ENCODE results near the gene ZCCHC2.
A peak's percentile ranks its signal among the peaks of the same experiment; 100 is the strongest.

The ZCCHC2 gene

DNA sequence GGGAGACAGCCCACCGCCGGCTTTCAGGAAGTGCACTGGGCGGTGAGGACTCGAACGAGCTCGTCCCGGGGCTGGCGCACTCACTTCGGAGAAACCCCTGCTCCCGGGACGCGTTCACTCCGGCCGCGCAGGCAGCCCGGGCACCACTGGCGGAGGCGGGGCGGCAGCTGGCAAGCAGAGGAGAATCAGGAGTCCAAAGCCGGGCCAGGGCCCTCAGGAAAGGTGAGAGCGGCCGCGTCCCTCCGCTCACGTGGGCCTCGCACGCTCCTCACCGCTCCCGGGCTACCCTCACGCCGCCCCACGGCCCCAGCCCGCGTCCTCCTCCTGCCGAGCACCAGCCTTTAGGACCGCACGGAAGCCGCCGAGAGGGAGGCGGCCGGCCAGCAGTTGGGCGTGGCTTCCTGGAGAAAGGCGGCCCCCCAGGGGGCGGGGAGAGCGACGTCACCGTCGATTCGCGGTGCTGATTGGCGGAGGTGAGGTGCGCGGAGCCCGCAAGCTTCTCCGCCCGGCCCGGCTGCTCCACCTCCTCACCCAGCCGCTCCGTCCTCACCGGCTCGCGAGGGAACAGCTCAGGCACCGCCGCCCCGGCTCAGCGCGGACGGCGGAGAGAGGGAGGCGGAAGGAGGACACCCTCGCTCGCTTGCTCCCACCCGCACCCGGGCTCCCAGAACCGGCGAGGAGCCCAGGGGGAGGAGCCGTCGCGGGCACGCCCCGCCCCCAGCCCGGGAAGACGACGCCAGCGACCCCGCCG lies at the start of gene ZCCHC2:
TSS of gene ZCCHC2 (plus strand) at position 522 of the 751 bp plus-strand sequence. CDS start 400 bp downstream, outside the sequence.
- peak; percentile 76 for DNase-seq

DNA sequence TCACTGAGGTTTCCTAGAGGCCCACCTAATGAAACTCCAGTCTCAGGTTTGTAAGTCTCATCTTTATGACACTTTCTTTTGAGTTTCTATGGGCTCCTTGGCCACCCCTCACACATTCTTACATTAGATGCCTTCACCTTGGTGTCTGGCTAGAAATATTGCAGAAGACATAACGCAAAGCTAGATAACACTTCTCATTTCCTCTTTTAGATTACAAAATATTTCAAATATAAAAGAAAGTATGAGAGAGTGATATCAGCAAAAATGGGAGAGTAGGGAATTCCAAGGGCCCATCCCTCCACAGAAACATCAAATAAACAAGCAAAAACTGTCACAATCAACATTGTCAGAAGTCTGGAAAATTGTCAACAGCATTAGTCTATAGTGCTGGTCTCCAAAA lies 43.3 kb upstream of the ZCCHC2 start:
- DNase-seq = no peak

DNA sequence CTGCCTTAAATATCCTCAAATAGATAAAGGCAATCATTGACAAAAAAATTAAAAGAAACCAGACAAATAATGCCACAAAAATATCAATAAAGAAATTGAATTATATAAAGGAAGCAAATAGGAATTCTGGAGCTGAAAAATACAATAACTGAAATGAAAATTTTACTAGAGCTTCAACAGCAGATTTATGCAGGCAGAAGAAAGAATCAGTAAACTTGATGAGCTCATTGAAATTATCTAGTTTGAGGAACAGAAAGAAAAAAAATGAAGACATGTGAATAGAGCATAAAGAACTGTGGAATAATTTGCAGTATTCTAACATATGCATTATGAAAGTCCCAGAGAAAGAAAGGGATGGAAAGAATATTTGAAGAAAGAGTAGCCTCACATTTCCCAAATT lies 41.9 kb upstream of the ZCCHC2 start:
- DNase-seq = no peak

DNA sequence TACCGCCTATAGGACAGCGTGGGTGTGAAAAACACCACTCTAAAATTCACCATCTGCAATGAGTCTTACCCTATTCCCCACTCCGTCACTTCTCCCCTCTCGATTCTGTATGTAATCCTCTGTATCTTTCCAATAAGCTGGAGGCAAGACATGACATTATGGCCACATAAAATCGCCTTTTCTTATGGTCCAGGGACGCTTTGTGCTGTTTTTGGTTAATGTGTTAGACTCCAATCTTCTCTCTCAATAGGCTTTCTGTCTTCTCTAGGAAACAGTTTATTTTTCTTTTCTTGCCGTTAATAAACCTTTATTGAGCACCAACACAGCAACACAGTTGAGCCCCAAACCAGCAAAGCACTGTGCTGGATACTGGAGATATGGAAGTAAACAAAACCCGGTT lies 37.9 kb upstream of the ZCCHC2 start:
- no peak for DNase-seq

DNA sequence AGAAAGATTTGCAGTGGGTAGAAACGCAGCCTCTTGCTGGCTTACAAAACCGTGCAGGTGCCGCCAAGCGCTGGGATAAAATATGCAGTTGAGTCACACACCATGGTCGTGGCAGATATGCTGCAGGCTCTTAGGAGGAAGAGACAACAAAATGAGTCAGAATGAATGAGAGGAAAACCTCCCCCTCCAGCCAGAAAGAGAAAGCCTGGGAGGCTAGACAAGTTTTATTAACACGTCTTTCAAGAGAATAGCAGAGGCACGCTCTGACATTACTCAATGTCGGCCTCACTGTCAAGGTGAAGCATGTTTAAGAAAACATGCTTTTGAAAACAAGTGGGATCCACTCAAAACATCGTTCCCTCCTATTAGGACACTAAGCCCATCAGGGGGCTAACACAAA lies 37.1 kb upstream of the ZCCHC2 start:
- no peak for DNase-seq

DNA sequence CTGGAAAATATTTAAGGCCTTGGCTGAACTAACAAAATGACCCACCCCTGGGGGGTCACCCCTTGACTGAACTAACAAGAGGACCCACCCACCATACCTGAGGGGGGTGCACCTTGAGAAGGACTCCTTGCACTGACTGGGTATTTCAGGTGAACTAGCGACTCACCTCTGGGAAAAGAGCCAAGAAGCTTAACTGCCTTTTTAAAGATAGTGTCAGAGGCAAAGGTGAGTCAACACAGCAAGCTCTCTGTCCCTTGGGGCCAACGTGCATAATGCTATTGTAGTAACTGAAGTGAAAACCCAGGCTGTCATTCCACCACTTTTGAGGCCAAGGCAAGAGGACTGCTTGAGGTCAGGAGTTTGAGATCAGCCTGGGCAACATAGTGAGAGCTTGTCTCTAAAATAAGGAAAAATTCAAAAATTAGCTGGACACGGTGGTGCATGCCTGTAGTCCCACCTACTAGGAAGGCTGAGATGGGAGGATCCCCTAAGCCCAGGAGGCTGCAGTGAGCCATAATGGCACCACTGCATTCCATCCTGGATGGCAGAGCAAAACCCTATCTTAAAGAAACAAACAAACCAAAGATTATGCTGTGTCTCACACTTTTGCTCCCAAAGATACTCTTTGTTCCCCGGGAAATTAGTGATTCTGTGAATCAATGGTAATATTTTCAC lies 36.4 kb upstream of the ZCCHC2 start:
- no peak for DNase-seq

DNA sequence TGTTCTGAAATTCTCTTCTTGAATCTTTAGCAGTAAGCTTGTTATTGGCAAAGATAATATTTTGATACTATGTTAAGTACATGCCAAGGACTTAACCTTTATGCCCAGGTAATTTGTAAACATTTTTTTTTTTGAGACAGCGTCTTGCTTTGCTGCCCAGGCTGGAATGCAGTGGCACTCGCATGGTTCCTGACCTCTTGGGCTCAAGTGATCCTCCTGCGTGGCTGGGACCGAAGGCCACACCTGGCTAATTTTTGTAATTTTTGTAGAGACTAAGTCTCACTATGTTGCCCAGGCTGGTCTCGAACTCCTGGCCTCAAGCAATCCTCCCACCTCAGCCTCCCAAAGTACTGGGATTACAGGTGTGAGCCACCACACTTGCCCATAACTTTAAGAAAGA lies 35.7 kb upstream of the ZCCHC2 start:
- DNase-seq = no peak

DNA sequence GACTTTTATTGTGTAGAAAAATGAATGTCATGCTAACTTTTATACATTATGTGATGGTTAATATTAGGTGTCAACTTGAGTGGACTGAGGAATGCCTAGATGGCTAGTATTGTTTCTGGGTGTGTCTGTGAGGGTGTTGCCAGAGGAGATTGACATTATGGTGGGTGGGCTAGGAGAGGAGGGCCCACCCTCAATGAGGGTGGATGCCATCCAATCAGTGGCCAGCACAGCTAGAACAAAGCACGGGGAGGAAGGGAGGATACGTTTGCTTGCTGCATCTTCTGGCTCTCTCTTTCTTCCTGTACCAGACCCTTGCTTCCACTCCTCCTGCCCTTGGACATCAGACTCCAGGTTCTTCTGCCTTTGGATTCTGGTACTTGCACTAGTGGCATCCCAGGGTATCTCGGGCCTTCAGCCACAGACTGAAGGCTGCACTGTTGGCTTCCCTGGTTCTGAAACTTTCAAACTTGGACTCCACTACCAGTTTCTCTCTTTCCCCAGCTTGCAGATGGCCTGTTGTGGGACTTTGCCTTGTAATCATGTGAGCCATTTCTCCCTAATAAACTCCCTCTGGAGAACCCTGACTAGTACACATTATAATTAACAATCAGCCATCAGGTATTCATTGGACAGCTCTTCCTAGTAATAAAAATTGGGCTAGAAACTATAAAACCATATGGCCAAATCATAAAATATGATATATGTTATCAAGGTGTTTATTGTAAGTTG lies 31.7 kb upstream of the ZCCHC2 start:
- no peak for DNase-seq

DNA sequence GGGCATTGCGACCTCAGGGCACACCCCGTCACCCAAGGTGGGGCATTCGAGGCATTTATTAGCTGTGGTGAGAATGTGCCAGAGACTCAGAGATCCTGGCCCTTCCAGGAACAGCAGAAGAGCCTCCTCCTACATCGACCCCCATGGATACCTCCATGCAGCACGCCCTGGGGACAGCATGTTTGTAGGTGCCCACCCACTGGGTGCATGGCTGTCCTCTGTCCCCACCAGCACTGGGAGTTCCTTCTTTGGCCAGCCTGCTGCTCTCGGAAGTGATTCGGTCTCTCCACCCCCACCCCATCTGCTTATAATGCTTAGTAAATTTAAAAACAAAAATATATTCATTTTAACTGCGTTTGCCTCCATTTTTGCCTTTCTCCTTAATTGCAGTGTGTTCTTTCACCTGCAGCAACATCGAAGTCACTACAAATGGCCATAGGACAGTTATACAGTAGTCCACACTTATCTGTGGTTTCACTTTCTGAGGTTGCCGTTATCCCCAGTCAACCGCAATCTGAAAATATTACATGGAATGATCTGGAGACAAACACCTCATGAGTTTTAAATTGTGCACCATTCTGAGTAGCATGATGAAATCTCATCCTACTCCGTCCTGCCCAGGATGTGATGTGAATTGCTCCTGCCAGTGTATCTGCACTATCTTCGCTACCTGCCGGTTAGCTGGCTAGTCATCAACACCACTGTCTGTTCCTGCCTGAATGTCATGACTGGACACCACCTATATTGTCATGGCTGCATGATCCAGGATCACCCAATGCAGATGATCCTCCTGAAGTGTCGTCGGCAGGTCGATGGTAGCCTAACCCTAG lies 29.6 kb upstream of the ZCCHC2 start:
- DNase-seq = no peak

DNA sequence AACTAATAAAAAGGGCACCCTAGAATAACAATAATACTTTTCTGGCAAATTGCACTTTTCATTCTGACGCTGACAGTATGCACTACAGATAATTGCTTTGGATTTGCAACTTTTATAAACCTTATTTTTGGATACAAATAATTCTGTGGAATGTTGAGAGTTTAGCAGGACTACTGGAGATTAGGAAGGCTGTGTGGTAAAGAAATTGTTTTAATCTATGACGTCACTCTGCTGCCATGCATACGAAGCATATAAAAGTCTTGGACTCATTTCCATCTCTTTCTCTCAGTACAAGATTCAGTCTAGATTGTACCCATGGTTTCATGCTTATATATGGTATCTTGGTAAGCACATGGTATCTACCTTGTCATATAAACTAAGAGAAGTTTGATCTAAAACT lies 28.1 kb upstream of the ZCCHC2 start:
- no peak for DNase-seq

DNA sequence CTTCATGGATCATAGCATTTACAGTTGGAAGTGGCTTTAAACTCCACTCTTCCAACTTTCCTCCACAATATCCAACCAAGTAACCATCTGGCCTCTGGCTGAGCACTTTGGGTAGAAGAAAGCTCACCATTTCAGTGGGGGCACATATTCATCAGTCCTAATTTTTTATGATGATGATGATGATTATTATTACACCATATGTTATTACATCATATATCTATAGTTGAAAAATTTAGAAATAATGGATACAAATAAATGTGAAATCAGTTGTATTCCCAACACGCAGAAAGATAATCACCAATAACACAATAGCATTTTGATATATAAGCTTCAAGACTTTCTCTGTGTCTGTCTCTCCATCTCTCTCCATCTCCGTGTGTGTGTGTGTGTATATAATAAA lies 26.6 kb upstream of the ZCCHC2 start:
- DNase-seq = no peak

DNA sequence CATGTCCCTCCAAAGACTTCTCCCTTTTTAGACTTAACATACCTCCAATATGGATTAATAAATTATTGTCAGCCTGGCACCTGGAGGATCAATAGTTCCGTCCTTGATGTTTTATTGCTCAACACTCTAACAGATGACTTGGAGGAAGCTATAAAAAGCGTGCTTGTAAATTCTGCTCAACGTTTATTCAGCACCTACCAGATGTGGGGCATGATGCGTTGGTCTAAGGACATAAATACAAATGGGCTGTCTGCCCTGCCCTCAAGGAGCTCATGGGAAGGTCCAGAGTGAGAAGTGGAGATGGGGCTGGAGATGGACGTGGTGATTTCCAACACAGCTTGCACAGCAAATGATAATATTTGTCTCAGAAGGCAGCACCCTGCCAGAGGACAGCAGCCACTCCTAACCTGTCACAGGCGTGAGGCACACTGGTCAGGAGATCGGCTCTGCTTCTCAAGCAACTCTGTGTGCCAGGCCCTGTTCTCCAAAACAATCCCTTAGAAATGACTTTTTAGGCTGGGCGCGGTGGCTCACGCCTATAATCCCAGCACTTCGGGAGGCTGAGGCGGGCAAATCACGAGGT lies 25.5 kb upstream of the ZCCHC2 start:
- DNase-seq = no peak

DNA sequence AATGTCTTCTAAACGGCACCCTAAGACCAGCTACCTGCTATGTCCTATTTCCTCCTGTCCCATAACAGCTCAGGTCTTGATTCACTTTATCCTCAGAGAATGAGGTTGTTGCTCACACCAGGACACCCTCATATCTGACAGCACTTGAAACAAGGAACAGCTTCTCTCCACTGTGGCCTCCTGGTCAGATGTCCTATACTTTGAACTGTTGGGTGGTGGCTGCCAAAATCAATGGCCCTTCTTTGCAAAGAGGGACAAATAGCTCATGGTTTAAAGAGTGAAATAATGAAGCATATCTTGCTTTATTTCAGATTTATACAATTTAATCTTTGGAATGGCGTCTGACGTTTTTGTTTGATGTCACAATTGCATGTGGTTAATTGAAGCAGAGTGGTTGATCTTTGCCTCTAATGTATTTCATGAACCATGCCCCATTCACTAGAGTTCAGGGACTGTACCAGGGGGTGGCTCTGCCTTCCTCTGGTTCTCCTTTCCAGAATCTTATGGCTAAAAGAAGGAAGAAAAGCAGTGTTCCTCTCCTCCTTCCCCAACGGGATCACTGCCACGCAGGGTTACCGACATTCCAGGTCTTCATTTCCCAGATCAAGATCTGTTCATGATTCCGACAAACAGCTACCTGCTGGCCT lies 24.1 kb upstream of the ZCCHC2 start:
- no peak for DNase-seq

DNA sequence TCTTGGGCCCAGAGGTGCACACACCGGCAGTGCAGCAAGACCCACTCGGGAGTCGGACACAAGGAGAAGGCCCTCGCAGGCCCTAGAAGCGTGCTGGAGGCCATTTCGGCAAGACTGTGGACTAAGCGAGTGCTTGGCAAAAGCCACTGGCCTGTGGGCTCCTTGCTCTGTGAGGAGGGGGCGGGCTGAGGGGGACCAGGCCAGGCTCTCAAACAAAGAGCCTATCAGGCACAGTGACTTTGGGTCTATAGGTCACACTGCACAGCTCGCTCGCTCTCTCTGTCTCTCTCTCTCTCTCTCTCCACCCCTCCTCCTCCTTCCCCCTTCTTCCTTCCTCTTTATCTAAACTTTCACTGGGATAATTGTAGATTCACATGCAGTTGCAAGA lies 23.6 kb upstream of the ZCCHC2 start:
- no peak for DNase-seq

DNA sequence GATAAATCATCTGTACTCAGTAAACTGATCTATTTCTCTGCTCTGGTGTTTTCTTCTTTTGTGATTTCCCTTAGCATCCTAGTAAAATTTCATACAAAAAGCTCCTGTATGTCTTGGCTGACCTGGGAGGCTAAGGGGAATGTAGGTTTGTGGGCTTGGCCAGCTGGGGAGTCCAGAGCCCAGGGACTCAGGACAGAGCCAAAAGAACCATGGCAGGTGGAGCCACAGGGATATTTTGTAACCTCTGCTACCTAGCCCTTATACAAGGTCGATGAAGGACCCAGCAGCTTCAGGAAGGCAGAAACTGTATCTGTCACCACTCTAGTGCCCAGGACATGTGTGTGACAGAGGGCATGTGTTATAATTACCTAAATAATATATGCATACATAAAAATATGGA lies 22.7 kb upstream of the ZCCHC2 start:
- DNase-seq = no peak

DNA sequence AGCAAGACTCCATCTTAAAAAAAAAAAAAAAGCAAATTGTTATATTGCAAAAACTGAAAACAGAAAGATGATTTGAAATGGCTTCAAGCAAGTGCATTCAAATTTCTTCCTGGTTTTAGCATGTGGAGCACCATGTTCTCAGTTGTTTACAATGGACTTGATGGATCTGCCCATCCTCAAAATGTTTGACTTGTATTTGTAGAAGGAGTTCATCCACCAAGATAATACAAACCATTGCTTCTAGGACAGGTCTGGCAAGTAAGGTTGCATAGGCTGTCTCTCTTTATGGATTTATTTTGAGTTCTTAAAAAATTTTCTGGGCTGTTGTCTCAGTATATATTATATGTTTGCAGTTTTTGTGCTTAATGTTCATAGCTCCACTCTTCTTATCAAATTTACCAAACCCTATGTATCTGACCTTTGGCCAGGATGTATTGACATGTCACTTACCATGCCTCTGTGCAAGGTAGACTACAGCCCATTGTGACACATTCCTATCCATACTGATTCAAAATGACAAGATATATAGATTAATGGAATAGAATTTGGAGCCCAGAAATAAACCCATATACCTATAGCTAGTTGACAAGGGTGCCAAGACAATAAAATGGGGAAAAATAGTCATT lies 21.7 kb upstream of the ZCCHC2 start:
- DNase-seq = no peak

DNA sequence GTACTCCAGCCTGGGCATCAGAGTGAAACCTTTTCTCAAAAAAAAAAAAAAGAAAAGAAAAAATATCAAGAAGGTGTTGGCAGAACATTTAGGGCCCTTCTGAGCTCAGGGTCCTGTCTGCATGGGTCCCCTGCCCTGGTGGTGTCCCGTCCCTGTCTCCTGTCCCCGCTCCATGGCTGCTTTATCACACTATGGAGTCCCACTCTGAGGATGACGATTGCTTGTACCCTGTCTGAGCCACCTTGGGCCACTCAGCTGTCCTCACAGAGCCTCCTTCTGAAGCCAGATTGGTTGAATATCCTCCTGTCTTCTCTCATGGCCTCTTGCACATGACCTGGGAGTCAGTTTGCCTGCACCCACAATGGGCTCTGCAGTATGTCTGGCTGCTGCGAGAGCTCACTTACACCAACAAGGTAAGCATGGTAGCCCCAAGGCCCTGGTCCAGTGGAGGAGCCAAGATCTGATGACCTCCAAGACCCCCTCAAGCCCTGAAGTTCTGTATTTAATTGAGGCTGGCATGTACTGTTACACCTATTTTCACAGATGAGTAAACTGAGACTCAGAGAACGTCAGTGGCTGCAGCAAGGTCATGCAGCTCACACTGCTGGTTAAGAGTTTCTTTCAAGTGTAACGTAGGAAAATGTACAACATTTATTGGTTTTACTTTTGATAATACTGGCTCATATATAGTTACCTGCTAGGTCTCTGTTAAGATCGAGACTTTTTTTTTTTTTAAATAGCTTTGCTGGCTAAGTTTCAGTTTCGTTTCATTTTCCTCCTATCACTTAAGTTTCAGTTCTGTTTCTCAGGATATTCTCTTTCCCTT lies 16.9 kb upstream of the ZCCHC2 start:
- no peak for DNase-seq

DNA sequence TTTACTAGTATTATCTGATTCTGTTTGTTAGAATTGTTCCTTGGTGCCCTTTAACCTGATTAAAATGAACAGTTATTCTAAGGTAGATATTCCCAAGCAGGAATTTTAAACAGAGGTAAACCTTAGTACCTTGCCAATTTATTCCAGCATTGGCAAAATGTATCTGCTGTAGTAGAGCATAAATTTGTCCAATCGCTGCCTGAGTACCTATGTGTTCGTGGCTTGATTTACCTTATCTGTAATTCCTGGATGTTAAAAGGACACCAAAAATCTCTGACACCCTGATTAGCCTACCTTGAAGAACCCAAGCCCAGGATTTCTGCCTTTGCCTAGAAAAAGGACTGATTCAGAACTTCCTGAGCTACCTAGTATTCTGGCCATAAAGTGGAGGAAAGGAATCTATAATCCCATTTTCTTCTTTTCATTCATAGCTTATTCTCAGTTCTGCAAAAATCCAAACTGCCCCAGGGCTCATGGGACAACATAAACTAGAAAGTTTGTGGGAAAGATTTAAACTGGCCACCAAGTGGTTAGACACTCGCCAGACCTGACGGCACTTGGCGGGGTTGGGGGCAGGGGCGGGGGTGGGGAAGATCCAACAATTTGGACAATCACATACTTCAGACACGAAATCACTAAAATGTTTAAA lies 16.2 kb upstream of the ZCCHC2 start:
- DNase-seq = no peak

DNA sequence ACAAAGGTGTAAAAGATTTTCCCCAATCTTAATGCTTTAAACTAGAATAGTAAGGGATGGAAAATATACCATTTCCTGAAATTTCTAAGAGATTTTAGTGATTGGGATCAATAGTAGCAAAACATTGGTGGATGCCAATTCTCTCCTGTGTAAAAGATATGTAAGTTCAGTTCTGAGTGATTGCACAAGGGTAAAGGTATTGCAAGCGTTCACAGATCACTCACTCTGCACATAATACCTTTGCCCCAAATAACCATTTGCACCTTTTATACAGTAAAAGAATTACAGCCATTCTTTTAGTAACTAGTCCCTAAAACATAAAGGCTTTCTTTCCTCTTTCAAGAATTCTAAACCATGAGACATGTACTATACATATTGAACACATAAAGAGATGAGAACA lies 13.0 kb upstream of the ZCCHC2 start:
- DNase-seq = no peak

DNA sequence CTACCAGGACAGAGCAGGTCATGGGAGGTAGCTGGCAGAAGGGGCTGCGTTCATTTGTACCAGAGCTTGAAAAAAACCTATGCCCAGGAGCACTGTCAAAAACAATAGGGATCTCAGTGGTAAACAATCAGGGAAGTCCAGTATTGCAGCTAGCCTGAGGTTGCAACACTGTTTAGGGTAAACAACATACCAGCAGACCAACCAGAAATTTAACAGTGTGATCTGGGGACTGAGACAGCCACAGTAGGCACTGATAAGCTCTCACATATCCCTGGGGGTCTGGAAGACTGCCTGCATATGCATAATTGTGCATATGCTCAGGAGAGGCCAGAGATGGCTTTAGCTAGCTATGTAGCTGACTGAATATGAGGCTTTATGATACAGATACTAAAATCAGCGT lies 12.0 kb upstream of the ZCCHC2 start:
- DNase-seq = no peak

All from NCI-H1694 (cell line).